ENCODE measurements around the gene PTCSC3. TPM values are rescaled to one million over a fixed set of nuclear protein-coding genes. Genes with fewer than 3 reads are reported as not detected.

PTCSC3 gene
- total RNA-seq, 1 experiment from 2014 or later: not detected

DNA sequence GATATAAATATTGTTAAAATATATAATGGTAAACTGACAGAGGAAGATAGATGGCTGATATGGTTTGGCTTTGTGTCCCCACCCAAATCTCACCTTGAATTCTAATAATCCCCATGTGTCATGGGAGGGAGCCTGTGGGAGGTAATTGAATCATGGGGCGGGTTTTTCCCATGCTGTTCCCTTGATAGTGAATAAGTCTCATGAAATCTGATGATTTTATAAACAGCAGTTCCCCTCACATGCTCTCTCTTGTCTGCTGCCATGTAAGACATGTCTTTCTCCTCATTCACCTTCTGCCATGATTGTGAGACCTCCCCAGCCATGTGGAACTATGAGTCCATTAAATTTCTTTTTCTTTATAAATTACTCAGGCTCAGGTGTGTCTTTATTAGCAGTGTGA, 46.3 kb downstream of the PTCSC3 start:
- Mint-ChIP-seq H3K27ac (ENCODE audit: unreplicated experiment) (no peak overlapping the region), H3K27me3 (ENCODE audit: unreplicated experiment) (no peaks in the 10 kb centered on the region), H3K9me3 (ENCODE audit: low read depth, unreplicated experiment) (no peaks in the 10 kb centered on the region), H3K36me3 (ENCODE audit: insufficient read depth, unreplicated experiment) (no peaks in the 10 kb centered on the region), H3K4me3 (ENCODE audit: low read depth, unreplicated experiment) (no peak overlapping the region), H3K4me1 (ENCODE audit: low read depth, unreplicated experiment) (no peaks in the 10 kb centered on the region)
- TF ChIP-seq, protein P1, sequence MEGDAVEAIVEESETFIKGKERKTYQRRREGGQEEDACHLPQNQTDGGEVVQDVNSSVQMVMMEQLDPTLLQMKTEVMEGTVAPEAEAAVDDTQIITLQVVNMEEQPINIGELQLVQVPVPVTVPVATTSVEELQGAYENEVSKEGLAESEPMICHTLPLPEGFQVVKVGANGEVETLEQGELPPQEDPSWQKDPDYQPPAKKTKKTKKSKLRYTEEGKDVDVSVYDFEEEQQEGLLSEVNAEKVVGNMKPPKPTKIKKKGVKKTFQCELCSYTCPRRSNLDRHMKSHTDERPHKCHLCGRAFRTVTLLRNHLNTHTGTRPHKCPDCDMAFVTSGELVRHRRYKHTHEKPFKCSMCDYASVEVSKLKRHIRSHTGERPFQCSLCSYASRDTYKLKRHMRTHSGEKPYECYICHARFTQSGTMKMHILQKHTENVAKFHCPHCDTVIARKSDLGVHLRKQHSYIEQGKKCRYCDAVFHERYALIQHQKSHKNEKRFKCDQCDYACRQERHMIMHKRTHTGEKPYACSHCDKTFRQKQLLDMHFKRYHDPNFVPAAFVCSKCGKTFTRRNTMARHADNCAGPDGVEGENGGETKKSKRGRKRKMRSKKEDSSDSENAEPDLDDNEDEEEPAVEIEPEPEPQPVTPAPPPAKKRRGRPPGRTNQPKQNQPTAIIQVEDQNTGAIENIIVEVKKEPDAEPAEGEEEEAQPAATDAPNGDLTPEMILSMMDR (IDR thresholded peaks at IDR 0.05; ENCODE audit: unreplicated experiment): no peak
- BruUV-seq (replicated peaks): no TSS peak
- DNase-seq: no peak
- CTCF ChIA-PET: no interaction called here
- intact Hi-C loops (cut with micrococcal nuclease; ENCODE audit: unreplicated experiment): no loop called here

DNA sequence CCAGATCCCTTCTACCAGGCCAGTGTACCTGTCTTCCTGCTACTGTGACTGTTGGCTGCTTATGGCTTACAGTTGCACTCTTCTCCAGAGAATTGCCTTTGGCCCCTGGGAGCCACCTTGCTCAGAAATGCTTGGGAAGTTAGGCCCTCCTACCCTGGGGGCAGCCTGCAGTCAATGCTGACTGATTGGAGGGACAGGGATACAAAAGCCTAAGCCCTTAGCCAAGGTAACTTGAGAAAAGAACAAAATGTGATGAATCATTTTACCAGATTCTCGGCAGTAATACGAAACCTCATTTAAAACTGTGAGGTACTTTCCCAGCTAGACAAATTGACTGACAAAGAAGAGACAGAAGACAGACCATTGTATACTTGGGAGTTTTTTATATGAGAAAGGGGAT, 47.3 kb downstream of the PTCSC3 start:
- Mint-ChIP-seq H3K36me3 (ENCODE audit: insufficient read depth, unreplicated experiment) (no peaks in the 10 kb centered on the region), H3K9me3 (ENCODE audit: low read depth, unreplicated experiment) (no peaks in the 10 kb centered on the region), H3K27ac (ENCODE audit: unreplicated experiment) (no peak overlapping the region), H3K4me1 (ENCODE audit: low read depth, unreplicated experiment) (no peaks in the 10 kb centered on the region), H3K27me3 (ENCODE audit: unreplicated experiment) (no peaks in the 10 kb centered on the region), H3K4me3 (ENCODE audit: low read depth, unreplicated experiment) (no peak overlapping the region)
- CTCF ChIA-PET: interaction anchor here (0.6 kb wide), 1 partner anchor 370 kb away, joined by 3 read pairs; no protein-coding TSS in a partner anchor
- TF ChIP-seq, protein P1 (IDR thresholded peaks at IDR 0.05; ENCODE audit: unreplicated experiment): no peak
- BruUV-seq (replicated peaks): no TSS peak
- intact Hi-C loops (cut with micrococcal nuclease; ENCODE audit: unreplicated experiment): no loop called here
- no peak for DNase-seq

DNA sequence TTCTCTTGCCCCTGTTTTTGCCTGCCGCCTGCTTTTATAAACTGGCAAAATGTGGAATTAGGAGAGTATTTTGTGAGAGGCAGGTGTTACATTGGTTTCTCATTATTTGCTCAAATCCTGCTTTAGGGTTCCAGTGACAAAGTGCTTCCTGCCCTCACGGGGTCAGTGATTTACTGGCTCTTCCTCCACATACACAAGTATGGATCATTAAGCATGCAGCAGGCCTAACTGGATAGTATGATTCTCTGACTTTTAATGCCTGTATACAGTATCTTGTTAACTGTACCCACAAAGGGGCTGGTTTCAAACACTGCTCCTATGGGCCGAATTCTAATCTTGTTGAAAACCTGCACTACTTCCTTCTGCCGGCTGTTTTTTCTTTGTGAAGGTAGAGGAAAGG, 63.2 kb downstream of the PTCSC3 start:
- no peak for DNase-seq
- no TSS peak for BruUV-seq (replicated peaks)
- H3K27ac Mint-ChIP-seq (ENCODE audit: unreplicated experiment): no peak overlapping the region
- H3K9me3 Mint-ChIP-seq (ENCODE audit: low read depth, unreplicated experiment): no peaks in the 10 kb centered on the region
- CTCF ChIA-PET: no interaction called here
- H3K4me1 Mint-ChIP-seq (ENCODE audit: low read depth, unreplicated experiment): no peaks in the 10 kb centered on the region
- intact Hi-C loops (cut with micrococcal nuclease; ENCODE audit: unreplicated experiment): no loop called here
- H3K27me3 Mint-ChIP-seq (ENCODE audit: unreplicated experiment): no peaks in the 10 kb centered on the region
- TF ChIP-seq, protein P1 (IDR thresholded peaks at IDR 0.05; ENCODE audit: unreplicated experiment): no peak
- no peaks in the 10 kb centered on the region for H3K36me3 Mint-ChIP-seq (ENCODE audit: insufficient read depth, unreplicated experiment)
- no peak overlapping the region for H3K4me3 Mint-ChIP-seq (ENCODE audit: low read depth, unreplicated experiment)

DNA sequence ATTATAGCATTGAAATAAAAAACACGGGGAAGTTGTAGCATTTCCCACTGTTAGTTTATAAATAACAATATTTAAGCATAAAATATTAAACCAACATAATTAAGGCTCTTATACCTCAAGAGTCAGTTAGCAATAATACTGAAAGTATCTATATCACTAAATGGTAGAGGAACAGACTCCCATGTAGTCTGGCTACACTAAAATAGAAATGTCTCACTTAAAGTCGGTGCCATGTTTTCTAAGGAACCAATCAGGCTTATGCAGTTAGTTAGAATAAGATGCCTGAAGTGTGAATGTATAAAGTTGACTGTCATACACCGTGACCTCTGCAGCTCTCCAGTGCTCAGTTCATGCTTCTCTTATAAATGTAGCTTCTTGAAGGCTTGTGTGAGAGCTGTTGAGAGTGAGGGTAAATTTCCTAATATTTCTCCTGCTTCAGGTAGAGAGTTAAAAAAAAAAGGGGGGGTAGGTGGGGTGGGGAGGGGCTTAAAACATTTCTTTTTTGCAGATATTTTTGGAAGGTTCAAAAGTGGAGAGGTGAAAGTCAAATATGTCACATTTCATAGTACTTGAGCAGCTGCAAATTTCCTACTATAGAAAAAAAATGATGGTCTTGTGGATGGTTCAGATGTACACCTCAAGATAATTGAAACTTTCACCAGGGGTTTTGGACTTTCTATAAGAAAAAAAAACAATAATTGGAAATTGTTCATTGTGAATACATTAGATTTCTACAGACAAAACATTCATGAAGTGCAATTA, 64.5 kb downstream of the PTCSC3 start:
- Mint-ChIP-seq H3K4me1 (ENCODE audit: low read depth, unreplicated experiment) (no peaks in the 10 kb centered on the region), H3K4me3 (ENCODE audit: low read depth, unreplicated experiment) (no peak overlapping the region), H3K27ac (ENCODE audit: unreplicated experiment) (no peak overlapping the region), H3K9me3 (ENCODE audit: low read depth, unreplicated experiment) (no peaks in the 10 kb centered on the region), H3K36me3 (ENCODE audit: insufficient read depth, unreplicated experiment) (no peaks in the 10 kb centered on the region), H3K27me3 (ENCODE audit: unreplicated experiment) (no peaks in the 10 kb centered on the region)
- BruUV-seq (replicated peaks): no TSS peak
- intact Hi-C loops (cut with micrococcal nuclease; ENCODE audit: unreplicated experiment): no loop called here
- TF ChIP-seq, protein P1 (IDR thresholded peaks at IDR 0.05; ENCODE audit: unreplicated experiment): no peak
- no peak for DNase-seq
- CTCF ChIA-PET: no interaction called here

All from Calu3 (cell line).